HUDEP-2 (cell line): ENCODE measurements around the gene CYP1B1.
A peak's percentile ranks its signal among the peaks of the same experiment; 100 is the strongest.
"Not testable (repeated sequence)": the region's sequence is repeated elsewhere in the genome, so short reads cannot be mapped to it uniquely, and the experiment has no call there.

Experiments
- DNase-seq, 76 experiments: peaks; one replicate each; lab custom pipeline; 2025; ENCODE audit not compliant: unreplicated experiment in 76 of 76; lab: John Stamatoyannopoulos, UW

CYP1B1 gene

DNA sequence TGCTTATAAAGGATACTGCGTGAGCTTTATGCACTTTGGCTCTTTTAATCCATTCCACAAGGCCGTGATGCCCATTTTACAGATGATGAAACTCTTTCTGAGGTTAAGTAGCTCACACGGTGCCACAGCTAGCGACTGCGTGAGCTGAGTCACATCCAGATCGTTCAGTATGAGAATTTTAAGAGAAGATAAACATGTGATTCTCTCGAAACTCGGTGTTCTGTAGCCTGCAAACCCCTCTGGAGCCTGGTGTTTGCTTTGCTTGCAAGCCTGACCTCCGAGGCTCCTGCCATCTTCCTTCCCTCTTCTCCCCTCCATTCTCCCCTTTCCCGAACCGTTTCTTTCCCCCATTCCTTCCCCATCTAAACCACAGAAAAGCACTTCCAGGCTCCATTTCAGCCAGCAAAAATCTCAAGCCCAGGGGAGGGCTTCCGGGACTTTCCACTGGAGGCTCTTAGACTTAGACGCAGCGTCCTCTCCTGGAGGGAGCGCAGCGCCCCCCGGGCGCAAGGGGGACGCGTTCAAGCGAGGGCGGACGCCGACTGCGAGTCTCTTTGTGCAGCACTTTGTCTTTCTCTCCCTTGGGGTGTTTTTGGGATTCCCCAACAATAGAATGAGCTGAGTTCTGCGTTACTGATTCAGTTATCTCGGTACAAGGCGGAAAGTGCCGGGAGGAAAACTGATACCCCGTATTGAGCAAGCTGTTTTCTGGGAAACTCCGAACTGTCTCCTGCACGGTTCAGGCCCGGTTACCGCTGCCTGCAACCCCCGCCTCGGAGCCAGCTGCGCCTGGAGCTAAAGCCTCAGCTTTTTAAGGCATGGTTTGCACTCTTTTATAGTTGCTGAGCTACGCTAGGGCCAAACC is 38.0 kb downstream of the CYP1B1 start:
- no peak for DNase-seq

DNA sequence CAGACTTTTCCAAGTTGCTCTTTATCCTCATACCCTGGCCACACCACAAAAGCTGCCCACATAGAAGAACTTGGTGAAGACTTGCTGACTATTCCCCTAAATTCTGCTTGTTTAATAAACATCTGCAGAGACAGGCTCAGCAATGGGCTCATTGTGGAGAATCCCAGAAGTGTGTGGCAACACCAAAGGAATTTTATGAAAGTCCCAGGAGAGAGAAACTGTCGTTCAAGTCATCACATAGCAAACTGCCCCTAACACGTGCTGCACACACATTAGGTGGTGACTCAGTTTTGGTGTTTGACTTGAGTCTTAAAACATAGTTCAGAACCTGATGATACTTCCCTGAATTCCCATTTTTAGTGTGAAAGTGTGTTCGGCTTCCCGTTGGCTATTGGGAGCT is 38.6 kb downstream of the CYP1B1 start:
- DNase-seq: no peak

DNA sequence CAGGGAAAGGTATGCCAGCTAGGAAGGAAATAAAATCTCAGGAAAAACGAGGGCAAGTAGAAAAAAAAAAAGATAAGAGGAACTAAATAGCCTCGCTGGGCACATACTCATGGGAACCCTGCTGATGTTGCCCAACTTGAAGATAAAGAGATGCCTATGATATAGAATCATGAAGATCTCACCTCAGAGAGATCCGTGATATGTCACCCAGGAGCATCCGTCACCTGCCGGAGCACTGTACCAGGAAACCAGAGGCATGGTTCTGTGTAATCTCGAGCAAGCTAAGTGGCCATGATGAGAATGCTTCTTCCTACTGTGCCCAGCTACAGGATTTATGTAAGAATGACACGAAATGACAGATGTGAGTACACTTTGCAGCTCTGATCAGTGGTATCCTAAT is 40.0 kb downstream of the CYP1B1 start:
- no peak for DNase-seq

DNA sequence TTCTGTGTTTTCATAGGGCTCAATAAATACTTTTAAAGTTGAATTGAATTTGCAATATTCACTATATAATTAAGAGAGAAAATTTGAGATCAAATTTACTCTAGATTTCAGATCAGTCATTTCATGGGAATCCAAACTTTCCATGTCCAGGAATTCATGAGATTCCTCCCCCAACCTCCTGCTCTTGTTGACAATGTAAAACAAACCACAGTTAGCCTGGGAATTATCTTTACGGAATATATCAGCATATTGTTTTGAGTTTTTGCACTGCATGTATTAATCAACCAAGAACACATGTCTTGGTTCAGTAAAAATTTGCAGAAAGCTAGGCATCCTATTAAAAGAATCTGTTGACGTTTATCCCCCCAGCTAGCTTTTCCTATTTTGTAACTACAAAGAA is 42.3 kb downstream of the CYP1B1 start:
- DNase-seq: no peak

DNA sequence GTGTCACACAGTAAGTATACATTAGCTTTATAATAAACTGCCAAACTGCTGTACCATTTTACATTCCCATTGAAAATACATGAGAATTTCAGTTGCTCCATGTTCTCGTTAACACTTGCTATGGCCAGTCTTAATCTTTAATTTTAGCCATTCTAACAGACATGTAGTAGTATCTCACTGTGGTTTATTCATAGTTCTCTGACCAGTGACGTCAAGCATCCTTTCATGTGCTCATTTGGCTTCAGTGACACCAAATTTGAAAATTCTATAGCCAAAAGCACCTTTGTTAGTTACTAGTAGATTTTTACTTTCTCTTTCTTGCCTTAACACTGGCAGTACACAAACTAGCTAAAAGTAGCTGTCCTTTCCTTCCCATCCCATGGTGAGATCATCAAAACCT is 43.0 kb downstream of the CYP1B1 start:
- no peak for DNase-seq

DNA sequence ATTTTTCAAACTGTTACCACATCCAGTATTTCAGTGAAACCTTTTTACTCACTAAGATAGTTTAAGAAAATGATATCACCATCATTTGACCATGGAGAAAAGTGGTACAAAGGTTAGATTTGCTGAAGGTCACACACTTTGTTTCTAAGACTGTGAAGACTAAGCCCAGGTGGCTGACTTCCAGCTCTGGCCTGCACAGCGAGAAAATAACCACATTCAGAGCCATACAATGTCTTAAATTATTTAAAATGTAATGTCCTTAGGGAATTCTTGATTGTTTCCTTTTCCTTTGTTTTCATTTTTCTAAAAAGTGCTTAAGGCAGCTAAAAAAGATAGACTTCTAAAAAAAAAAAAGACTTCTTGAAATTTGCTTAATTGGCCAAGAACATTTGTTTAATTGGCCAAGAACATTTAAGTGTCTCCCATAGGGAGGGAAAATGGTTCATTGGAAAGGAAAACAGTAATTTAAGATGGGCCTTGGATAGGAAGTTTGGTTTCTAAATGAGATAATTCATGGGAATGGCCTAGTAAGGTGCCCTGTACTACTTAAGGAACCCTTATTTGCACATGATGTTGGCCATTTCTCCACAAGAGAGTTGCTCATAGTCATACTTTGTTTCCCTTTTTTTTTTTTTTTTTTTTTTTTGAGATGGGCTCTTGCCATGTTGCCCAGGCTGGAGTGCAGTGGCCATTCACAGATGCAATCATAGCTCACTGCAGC is 45.2 kb downstream of the CYP1B1 start:
- DNase-seq: no peak

DNA sequence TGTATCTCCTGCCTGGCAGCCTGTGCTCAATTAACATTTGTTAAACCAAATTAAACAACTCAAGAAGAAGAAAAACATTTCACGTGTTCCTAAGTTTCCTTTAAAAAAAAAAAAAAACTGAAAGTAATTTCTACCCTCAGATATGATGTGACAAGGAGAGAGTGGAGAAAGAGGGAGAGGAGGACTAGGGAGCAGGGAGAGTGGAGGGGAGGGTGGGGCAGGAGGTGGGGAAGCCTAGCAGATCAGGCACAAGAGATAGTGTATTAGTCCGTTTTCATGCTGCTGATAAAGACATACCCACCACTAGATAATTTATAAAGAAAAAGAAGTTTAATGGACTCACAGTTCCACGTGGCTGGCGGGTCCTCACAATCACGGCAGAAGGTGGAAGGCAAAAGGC is 46.4 kb downstream of the CYP1B1 start:
- DNase-seq: peak in 1 of 76 experiments; percentile 5

DNA sequence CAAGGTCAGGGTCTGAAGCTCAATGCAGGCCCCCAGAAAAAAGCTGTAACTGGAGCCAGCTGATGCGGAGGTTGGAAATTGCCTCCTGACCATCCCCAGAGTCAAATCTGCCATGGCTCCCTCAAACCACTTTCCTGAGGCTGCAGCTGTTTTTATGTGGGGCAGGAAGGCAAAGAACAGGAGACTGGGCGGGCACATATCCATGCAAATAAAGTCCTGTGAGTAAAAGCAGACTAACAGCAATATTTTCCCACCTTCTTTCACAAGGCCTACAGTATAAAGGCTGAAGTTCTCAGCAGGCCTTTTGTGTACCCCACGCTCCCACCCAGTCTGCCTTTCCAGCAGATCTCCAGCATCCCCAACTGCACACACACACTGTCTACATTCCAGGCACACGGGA is 47.1 kb downstream of the CYP1B1 start:
- DNase-seq: no peak

DNA sequence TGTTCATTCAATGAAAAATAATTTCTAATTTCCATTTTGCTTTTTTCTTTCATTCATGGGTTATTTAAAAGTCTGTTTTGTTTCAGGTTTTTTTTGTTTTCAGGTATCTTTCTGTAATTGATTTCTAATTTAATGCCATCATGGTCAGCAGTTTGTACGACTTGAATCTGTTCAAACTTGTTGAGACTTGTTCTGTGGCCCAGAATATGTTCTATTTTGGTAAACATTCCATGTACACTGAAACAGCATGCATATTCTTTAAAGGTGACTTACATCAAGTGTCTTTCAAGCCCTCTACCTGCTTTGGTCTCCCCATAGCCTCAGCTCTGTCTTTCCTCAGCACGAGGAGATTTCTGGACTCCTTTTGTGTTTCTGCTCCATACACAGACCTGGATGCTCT is 49.1 kb downstream of the CYP1B1 start:
- DNase-seq: no peak

DNA sequence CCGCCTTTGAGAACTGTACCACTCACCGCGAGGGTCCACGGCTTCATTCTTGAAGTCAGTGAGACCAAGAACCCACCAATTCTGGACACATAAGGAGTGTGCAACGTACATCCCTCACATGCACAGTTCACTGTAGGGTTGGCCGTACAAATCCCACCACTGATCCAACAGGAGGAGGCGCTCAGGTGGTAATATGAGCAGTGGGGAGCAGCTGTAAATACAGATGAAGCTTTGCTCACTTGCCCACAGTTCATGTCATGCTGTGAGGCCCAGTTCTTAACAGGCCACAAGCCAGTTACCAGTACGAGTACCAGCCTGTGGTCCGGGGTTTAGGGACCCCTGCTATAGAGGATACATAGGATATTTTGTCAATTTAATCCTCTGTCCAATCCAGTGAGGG is 54.4 kb downstream of the CYP1B1 start:
- DNase-seq: no peak

DNA sequence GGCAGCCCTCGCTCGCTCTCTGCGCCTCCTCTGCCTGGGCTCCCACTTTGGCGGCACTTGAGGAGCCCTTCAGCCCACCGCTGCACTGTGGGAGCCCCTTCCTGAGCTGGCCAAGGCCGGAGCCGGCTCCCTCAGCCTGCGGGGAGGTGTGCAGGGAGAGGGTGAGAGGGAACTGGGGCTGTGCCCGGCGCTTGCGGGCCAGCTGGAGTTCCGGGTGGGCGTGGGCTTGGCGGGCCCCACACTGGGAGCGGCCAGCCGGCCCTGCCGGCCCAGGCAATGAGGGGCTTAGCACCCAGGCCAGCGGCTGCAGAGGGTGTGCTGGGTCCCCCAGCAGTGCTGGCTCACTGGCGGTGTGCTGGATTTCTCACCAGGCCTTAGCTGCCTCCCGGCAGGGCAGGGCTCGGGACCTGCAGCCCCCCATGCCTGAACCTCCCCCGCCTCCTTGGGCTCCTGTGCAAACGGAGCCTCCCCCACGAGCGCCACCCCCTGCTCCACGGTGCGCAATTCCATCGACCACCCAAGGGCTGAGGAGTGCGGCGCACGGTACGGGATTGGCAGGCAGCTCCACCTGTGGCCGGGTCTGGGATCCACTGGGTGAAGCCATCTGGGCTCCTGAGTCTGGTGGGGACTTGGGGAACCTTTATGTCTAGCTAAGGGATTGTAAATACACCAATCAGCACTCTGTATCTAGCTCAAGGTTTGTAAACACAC is 55.4 kb downstream of the CYP1B1 start:
- not testable (repeated sequence) for DNase-seq

DNA sequence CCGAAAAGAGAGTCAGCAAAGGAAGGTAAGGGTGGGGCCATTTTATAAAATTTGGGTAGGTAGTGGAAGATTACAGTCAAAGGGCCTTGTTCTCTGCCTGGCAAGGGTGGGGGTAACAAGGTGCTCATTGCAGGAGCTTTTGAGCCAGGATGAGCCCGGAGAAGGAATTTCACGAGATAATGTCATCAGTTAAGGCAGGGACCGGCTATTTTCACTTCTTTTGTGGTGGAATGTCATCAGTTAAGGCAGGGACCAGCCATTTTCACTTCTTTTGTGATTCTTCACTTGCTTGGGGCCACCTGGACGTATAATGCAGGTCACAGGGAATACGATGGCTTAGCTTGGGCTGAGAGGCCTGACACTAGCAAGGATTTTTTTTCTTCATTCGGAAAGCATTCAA is 58.1 kb downstream of the CYP1B1 start:
- DNase-seq: no peak
